ENCODE measurements around the gene PLCB1. TPM values are rescaled to one million over a fixed set of nuclear protein-coding genes. Genes with fewer than 3 reads are reported as not detected.

PLCB1 gene
- total and polyA plus RNA-seq, 2 donors (not counting 1 experiment from before 2014, with no cell fraction given), result 13.4 to 23.3 TPM

DNA sequence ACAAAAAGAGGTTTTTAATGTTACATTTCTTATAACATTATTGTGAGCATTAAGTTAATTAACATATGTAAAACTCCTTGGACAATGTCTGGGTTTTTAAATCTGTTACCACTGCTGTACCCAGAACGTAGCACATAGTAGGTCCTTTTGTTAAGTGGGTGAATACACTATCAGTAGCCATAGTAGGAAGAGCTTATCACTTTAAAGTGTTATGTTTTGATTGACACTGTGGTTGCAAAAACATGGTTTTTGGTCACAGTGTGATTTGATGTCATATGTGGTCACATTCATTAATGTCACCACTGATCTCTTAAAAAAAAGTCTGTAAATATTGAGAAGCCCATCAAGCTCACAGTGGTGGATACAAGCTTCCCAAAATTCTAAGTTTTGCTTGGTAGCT is 160.7 kb downstream of the PLCB1 start:
- Histone ChIP-seq H3K36me3 (ENCODE audit: control insufficient read depth, insufficient read depth, low read length) (no peaks in the 10 kb centered on the region), H3K27ac (ENCODE audit: insufficient read depth, low read length) (no peak overlapping the region), H4K20me1 (ENCODE audit: control insufficient read depth, extremely low read depth, insufficient read depth, low read length) (no peaks in the 10 kb centered on the region), H2AFZ (ENCODE audit: low read length) (no peak overlapping the region), H3K9ac (ENCODE audit: insufficient read depth, low read length) (no peak overlapping the region), H3K79me2 (ENCODE audit: control insufficient read depth, insufficient read depth, low read length) (no peaks in the 10 kb centered on the region), H3K4me2 (ENCODE audit: extremely low read depth, insufficient read depth, low read length) (no peak overlapping the region), H3K27me3 (ENCODE audit: control insufficient read depth, insufficient read depth, low read length) (no peaks in the 10 kb centered on the region), H3K4me3 (replicated peaks in 1 of 4; ENCODE audit: control extremely low read depth in 1 of 4, insufficient read depth in 1 of 4, low read depth in 3 of 4, low read length in 4 of 4) (no peak overlapping the region), H3K9me3 (ENCODE audit: control insufficient read depth, insufficient read depth, low read depth, low read length) (no peaks in the 10 kb centered on the region), H3K4me1 (ENCODE audit: control insufficient read depth, extremely low read depth, insufficient read depth, low read length) (peaks cover 3% of the 10 kb centered on the region)
- DNase-seq (ENCODE audit: low read depth in 2 of 2), result no peak
- TF ChIP-seq, protein P1, sequence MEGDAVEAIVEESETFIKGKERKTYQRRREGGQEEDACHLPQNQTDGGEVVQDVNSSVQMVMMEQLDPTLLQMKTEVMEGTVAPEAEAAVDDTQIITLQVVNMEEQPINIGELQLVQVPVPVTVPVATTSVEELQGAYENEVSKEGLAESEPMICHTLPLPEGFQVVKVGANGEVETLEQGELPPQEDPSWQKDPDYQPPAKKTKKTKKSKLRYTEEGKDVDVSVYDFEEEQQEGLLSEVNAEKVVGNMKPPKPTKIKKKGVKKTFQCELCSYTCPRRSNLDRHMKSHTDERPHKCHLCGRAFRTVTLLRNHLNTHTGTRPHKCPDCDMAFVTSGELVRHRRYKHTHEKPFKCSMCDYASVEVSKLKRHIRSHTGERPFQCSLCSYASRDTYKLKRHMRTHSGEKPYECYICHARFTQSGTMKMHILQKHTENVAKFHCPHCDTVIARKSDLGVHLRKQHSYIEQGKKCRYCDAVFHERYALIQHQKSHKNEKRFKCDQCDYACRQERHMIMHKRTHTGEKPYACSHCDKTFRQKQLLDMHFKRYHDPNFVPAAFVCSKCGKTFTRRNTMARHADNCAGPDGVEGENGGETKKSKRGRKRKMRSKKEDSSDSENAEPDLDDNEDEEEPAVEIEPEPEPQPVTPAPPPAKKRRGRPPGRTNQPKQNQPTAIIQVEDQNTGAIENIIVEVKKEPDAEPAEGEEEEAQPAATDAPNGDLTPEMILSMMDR (conservative IDR thresholded peaks at IDR 0.05 in 1 of 2, IDR thresholded peaks at IDR 0.05 in 1 of 2; ENCODE audit: low read depth in 1 of 2, low read length in 2 of 2), result no peak
- TF ChIP-seq EZH2 (IDR thresholded peaks at IDR 0.05; ENCODE audit: low read length, missing control alignments), result no peak

DNA sequence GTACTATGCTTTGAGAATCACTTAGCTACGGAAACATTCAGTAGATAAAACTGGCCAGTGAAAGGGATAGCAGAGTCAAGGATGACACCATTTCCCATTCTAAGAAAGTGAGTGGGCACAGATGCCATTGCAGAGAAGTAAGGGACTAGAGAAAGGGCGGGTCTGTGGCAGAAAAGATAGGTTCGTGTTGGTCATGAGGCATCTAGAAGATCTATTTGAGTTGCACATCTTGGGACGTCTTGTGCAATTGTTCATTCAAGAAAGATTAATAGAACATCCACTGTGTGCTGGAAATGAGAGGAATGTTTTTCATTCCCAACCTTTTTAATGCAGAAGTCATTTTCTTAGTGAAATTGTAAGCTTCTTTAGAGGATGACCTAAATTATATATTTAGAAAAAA is 161.7 kb downstream of the PLCB1 start:
- Histone ChIP-seq H3K27me3 (ENCODE audit: control insufficient read depth, insufficient read depth, low read length) (no peaks in the 10 kb centered on the region), H3K79me2 (ENCODE audit: control insufficient read depth, insufficient read depth, low read length) (no peaks in the 10 kb centered on the region), H3K36me3 (ENCODE audit: control insufficient read depth, insufficient read depth, low read length) (no peaks in the 10 kb centered on the region), H3K4me3 (replicated peaks in 1 of 4; ENCODE audit: control extremely low read depth in 1 of 4, insufficient read depth in 1 of 4, low read depth in 3 of 4, low read length in 4 of 4) (no peak overlapping the region), H3K9me3 (ENCODE audit: control insufficient read depth, insufficient read depth, low read depth, low read length) (no peaks in the 10 kb centered on the region), H3K9ac (ENCODE audit: insufficient read depth, low read length) (no peak overlapping the region), H3K4me2 (ENCODE audit: extremely low read depth, insufficient read depth, low read length) (no peak overlapping the region), H2AFZ (ENCODE audit: low read length) (no peak overlapping the region), H3K27ac (ENCODE audit: insufficient read depth, low read length) (no peak overlapping the region), H4K20me1 (ENCODE audit: control insufficient read depth, extremely low read depth, insufficient read depth, low read length) (no peaks in the 10 kb centered on the region), H3K4me1 (ENCODE audit: control insufficient read depth, extremely low read depth, insufficient read depth, low read length) (peaks cover 3% of the 10 kb centered on the region)
- TF ChIP-seq, protein P1 (conservative IDR thresholded peaks at IDR 0.05 in 1 of 2, IDR thresholded peaks at IDR 0.05 in 1 of 2; ENCODE audit: low read depth in 1 of 2, low read length in 2 of 2), result no peak
- TF ChIP-seq EZH2 (IDR thresholded peaks at IDR 0.05; ENCODE audit: low read length, missing control alignments), result no peak
- DNase-seq (ENCODE audit: low read depth in 2 of 2), result peak in 1 of 2 donors; percentile 51

- Histone ChIP-seq H3K36me3 (ENCODE audit: control insufficient read depth, insufficient read depth, low read length) (no peaks in the 10 kb centered on the region), H3K27me3 (ENCODE audit: control insufficient read depth, insufficient read depth, low read length) (no peaks in the 10 kb centered on the region), H3K4me2 (ENCODE audit: extremely low read depth, insufficient read depth, low read length) (no peak overlapping the region), H3K9ac (ENCODE audit: insufficient read depth, low read length) (no peak overlapping the region), H3K4me3 (replicated peaks in 1 of 4; ENCODE audit: control extremely low read depth in 1 of 4, insufficient read depth in 1 of 4, low read depth in 3 of 4, low read length in 4 of 4) (no peak overlapping the region), H3K79me2 (ENCODE audit: control insufficient read depth, insufficient read depth, low read length) (no peaks in the 10 kb centered on the region), H4K20me1 (ENCODE audit: control insufficient read depth, extremely low read depth, insufficient read depth, low read length) (no peaks in the 10 kb centered on the region), H2AFZ (ENCODE audit: low read length) (no peak overlapping the region), H3K4me1 (ENCODE audit: control insufficient read depth, extremely low read depth, insufficient read depth, low read length) (peaks cover 3% of the 10 kb centered on the region), H3K9me3 (ENCODE audit: control insufficient read depth, insufficient read depth, low read depth, low read length) (no peaks in the 10 kb centered on the region), H3K27ac (ENCODE audit: insufficient read depth, low read length) (no peak overlapping the region)
- TF ChIP-seq, protein P1 (conservative IDR thresholded peaks at IDR 0.05 in 1 of 2, IDR thresholded peaks at IDR 0.05 in 1 of 2; ENCODE audit: low read depth in 1 of 2, low read length in 2 of 2), result no peak
- TF ChIP-seq EZH2 (IDR thresholded peaks at IDR 0.05; ENCODE audit: low read length, missing control alignments), result no peak
- no peak for DNase-seq (ENCODE audit: low read depth in 2 of 2)
Measured at GRCh38 chr20:8296536-8296935, 164.5 kb downstream of the PLCB1 start.
